Lower leg skin (tissue), 3 donors: ENCODE data around the gene CD209.

Experiments
- CTCF ChIP-seq, 3 donors: fragments of 450-650 bp; IDR thresholded peaks; one replicate each; pipeline ENCODE4 v1.5.1; 2016; ENCODE audit warnings: antibody characterized with exemption in 3 of 3, mild to moderate bottlenecking in 3 of 3, moderate library complexity in 2 of 3
- POLR2A ChIP-seq, 2 donors: fragments of 450-650 bp; IDR thresholded peaks; one replicate each; pipeline ENCODE4 v1.6.1; 2016 to 2017; ENCODE audit warnings: antibody characterized with exemption in 2 of 2, mild to moderate bottlenecking in 1 of 2, moderate library complexity in 1 of 2

- TF ChIP-seq CTCF (IDR thresholded peaks at IDR 0.05) (no peak), POLR2A (IDR thresholded peaks at IDR 0.05) (no peak)
These were observed 30.7 kb upstream of the CD209 start for GRCh38 chr19:7778081-7778480.
